ENCODE data around the gene NT5DC2.

Gene NT5DC2

GRCh38 chr3:52544937-52545336 lies 11.3 kb upstream of the NT5DC2 start:
- Histone ChIP-seq H3K4me3 (ENCODE audit: low read depth, low read length) (no peak overlapping the region), H3K27ac (peak overlapping the region; percentile 39; the same call in 1 of the 2 replicates), H3K27me3 (ENCODE audit: insufficient read depth, low read depth, severe bottlenecking) (no peaks in the 10 kb centered on the region), H3K36me3 (peaks cover 58% of the 10 kb centered on the region), H3K9me3 (ENCODE audit: severe bottlenecking) (no peaks in the 10 kb centered on the region)
- no peak for TF ChIP-seq CTCF (IDR thresholded peaks at IDR 0.05; ENCODE audit: low read depth, low read length)
- DNase-seq: no peak

- Histone ChIP-seq H3K27me3 (ENCODE audit: insufficient read depth, low read depth, severe bottlenecking) (no peaks in the 10 kb centered on the region), H3K9me3 (ENCODE audit: severe bottlenecking) (no peaks in the 10 kb centered on the region), H3K4me3 (ENCODE audit: low read depth, low read length) (no peak overlapping the region), H3K36me3 (peaks cover 29% of the 10 kb centered on the region), H3K27ac (no peak overlapping the region)
- DNase-seq: no peak
- TF ChIP-seq CTCF (IDR thresholded peaks at IDR 0.05; ENCODE audit: low read depth, low read length): no peak
Observed at GRCh38 chr3:52541050-52541449, 7.4 kb upstream of the NT5DC2 start.

DNA sequence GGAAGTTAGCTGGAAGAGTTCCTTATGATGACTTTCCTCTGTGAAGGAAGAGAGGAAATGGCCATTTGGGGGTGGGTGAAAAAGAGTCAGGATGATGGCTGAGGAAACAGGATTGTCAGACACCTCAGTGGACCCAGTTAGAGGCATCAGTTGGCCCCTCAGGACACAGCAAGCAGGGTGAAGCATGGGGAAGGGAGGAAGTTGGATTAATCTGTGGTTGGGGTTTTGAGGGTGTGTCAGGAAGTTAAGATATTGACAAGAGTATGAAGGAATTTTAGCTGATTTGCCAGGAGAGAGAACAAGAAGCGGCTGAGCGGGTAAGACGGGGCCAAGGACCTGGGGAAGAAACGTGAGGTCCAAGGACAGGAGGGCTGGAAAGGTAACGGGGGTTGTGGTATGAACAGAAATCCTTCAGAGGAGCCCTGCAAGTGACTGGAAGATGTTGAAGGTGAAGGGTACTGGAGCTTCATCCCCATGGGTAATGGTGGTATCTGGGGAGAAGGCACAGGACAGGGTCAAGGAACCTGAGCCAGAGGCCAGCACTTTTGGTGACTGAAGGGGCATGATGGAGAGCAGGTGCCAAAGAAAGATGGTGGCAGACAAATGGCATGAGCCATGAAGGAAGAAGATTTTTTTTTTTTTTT lies 5.5 kb upstream of the NT5DC2 start:
- no peaks in the 10 kb centered on the region for H3K27me3 ChIP-seq (ENCODE audit: insufficient read depth, low read depth, severe bottlenecking)
- H3K9me3 ChIP-seq (ENCODE audit: severe bottlenecking): no peaks in the 10 kb centered on the region
- H3K27ac ChIP-seq: no peak overlapping the region
- H3K36me3 ChIP-seq: peaks cover 24% of the 10 kb centered on the region
- no peak overlapping the region for H3K4me3 ChIP-seq (ENCODE audit: low read depth, low read length)
- TF ChIP-seq CTCF (IDR thresholded peaks at IDR 0.05; ENCODE audit: low read depth, low read length): no peak
- DNase-seq: no peak

DNA sequence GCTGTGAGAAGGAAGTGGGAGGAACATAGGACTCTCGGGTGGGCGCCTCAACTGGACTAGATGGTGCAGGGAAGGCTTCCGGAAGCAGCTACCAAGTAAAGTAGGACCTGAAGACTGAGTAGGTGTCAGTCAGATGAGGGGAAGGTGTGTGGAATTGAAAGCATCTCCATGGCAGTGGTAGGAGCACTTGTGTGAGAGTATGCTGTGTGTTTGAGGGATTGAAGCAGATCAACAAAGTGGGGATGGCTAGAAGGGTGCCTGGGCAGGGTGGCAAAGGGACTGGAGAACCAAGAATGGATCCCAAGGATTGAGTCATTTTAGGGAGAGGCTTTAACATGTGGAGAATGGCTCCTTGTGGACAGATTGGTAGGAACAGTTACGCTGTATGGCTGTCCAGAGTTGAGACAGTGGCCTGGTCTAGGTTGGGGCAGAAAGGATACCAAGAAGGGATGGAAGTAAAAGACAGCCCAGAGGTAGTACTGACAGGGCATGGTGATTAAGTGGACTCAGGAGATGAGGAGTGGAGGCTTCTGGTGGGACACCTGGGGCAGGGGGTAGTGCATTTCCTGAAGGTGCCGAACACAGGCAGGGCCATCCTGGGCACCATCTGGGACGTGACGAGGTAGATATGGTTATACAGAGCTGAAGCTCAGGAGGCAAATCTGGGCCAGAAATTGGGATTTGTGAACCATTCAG lies 4.2 kb upstream of the NT5DC2 start:
- Histone ChIP-seq H3K27me3 (ENCODE audit: insufficient read depth, low read depth, severe bottlenecking) (no peaks in the 10 kb centered on the region), H3K4me3 (ENCODE audit: low read depth, low read length) (peak overlapping the region; percentile 79; the same call in 1 of the 2 replicates), H3K27ac (no peak overlapping the region), H3K36me3 (peaks cover 16% of the 10 kb centered on the region), H3K9me3 (ENCODE audit: severe bottlenecking) (no peaks in the 10 kb centered on the region)
- no peak for DNase-seq
- no peak for TF ChIP-seq CTCF (IDR thresholded peaks at IDR 0.05; ENCODE audit: low read depth, low read length)

- TF ChIP-seq CTCF (IDR thresholded peaks at IDR 0.05; ENCODE audit: low read depth, low read length): no peak
- peak overlapping the region; percentile 77 for H3K27ac ChIP-seq
- no peak for DNase-seq
- peaks cover 21% of the 10 kb centered on the region for H3K36me3 ChIP-seq
- no peaks in the 10 kb centered on the region for H3K9me3 ChIP-seq (ENCODE audit: severe bottlenecking)
- no peaks in the 10 kb centered on the region for H3K27me3 ChIP-seq (ENCODE audit: insufficient read depth, low read depth, severe bottlenecking)
- H3K4me3 ChIP-seq (ENCODE audit: low read depth, low read length): peak overlapping the region; percentile 79
Observed at GRCh38 chr3:52537165-52537620, 3.5 kb upstream of the NT5DC2 start.

All from WERI-Rb-1 (cell line).